HG02798 (cell line): ENCODE data around the gene PLET1.

ENCODE experiments used
- ATAC-seq: cut with Tn5 transposase; IDR thresholded peaks from one replicate; pipeline ENCODE4 v1.9.1; 2021; ENCODE audit warnings: mild to moderate bottlenecking; ENCODE audit not compliant: unreplicated experiment, poor library complexity

Gene PLET1

GRCh38 chr11:112285841-112286311 is 25.2 kb upstream of the PLET1 start:
- no peak for ATAC-seq

DNA sequence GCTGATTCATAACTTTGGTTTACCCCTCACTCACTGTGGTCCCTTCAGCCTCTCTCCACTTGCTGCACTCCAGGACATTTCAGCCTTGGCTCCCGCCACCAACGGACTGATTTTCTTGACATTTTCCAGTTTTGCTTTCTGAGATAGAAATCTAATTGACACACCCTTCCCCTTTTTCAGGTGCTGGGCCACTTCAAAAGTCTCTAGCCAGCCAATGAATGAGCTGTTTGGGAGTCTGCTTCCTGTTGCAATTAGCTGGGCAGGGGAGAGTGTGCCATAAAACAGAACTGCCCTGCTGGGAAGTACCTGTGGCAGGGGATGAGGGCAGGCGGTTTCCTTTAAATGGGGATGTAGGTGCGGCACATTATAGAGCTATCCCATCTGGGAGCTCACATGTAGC is 21.1 kb upstream of the PLET1 start:
- ATAC-seq = no peak

- ATAC-seq = peak; percentile 87
Observed at GRCh38 chr11:112280268-112281126, 19.8 kb upstream of the PLET1 start.

- peak; percentile 57 for ATAC-seq
Observed at GRCh38 chr11:112279901-112280267, 19.2 kb upstream of the PLET1 start.

DNA sequence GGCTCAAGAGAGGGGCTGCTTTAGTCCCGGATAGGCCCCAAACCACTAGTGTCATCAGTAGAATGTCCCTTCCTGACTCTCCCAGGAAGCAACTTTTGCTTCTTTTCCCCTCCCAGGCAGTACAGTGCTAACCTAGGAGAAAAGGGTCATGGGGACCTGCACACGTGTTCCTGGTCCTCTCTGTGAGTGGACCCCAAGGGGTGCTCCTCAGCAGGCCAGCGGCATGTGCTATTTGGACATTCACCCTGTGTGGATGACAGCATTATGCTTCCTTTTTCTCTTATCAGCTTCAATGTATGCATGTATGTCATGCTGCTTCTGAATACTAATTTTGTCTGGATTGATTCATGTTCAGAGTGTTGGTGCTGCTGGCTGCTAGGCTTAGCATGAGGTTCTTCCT is 18.1 kb upstream of the PLET1 start:
- no peak for ATAC-seq

- ATAC-seq = no peak
Observed at GRCh38 chr11:112277941-112278340, 17.3 kb upstream of the PLET1 start.

DNA sequence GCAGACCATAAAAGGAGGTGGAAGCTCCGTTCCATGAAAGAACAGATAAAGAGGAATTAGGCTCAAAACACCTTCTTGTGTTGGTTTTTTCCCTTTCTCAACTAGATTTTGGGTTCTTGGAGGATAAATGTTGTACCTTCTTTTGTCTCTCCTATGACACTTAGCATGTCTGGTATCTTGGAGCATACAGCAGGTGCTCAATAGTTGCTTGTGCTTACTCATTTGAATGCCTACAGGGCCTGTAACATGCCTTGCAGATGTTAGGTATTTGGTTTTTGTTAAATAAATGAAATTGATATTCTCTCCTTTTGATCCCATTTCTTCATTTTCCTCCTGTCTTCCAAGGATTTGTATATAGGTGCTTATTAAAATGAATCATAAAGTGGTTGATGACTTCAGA is 16.4 kb upstream of the PLET1 start:
- ATAC-seq = no peak

DNA sequence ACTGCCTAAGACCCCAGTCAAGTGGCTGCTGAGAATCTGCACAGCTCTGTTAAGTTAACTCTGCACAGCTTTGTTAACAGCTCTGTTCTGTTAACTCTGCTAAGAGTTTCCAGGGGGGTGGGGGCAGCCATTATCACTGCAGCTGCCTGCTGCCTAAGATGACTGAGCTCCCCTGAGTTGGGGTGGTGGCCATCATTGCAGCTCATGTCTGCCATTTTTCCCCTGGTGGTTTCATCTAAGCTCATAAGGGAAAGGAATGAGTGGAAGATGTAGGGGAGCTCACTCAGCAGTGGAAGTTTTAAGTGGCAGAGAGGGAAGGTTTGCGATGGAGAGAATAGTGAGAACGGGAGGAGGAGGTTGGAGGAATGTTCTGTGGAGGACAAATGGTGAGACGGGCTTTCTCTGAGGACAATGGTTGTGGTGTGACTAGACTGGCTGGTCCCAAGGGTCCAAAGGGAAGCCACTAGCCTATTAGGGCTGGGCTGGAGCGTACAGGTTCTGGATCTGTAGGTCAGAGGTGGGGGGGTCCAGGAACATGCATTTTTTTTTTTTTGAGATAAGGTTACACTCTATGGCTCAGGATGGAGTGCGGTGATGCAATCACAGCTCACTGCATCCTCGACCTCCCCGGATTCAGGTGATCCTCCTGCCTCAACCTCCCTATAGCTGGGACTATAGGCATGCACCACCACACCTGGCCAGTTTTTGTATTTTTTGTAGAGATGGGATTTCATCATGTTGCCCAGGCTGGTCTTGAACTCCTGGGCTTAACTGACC is 13.5 kb upstream of the PLET1 start:
- no peak for ATAC-seq

GRCh38 chr11:112273066-112273465 is 12.4 kb upstream of the PLET1 start:
- no peak for ATAC-seq

GRCh38 chr11:112271242-112271641 is 10.6 kb upstream of the PLET1 start:
- ATAC-seq = no peak

DNA sequence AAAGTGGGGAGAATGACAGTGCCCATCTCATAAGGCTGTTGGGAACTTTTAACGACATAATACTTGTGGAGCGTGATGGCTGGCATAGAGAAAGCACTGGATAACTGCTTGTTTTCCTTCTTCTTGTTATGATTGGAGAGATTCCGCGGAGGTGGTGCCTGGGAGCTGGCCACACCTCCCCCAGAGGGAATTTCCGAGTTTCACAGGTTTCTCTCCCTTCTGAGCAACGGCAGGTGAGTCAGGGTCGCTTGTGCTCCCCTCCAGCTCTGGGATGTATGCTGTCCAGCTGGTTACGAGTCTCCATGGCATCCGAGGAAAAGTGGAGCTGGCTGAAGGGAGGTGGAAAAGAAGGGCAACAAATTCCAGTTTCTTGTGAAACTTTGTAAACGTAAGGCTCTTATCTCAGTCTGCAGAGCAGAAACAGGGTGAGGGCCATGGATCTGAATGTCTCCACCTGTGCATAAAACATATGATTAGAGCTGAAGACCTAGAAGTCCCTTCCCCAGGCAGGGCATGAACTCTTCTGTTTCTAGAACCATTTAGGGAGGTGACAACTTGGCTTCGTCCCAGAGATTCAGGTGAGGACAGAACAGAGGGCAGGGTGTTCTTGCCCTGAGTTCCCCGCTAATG is 10.0 kb upstream of the PLET1 start:
- no peak for ATAC-seq

GRCh38 chr11:112269139-112269538 is 8.5 kb upstream of the PLET1 start:
- ATAC-seq = no peak

DNA sequence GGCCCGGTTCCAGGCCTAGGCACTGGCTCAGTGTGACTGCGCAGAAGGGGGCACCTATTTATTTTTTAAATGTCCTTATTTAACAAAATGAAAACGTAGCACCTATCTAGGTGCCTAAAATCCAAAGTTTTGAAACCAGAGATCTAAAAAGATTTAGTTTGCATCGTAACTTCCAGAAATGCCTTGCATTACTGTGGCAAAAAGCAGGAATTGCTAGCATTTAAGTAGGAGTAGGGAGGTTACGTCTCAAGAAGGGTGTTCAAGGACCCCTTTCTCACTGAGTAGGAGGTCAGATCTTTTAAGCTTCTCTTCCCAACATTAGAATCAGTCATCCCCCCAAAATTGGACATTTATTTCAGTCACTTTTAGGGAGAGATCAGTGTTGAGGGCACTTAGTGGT is 7.7 kb upstream of the PLET1 start:
- no peak for ATAC-seq

GRCh38 chr11:112267188-112267591 is 6.5 kb upstream of the PLET1 start:
- no peak for ATAC-seq

DNA sequence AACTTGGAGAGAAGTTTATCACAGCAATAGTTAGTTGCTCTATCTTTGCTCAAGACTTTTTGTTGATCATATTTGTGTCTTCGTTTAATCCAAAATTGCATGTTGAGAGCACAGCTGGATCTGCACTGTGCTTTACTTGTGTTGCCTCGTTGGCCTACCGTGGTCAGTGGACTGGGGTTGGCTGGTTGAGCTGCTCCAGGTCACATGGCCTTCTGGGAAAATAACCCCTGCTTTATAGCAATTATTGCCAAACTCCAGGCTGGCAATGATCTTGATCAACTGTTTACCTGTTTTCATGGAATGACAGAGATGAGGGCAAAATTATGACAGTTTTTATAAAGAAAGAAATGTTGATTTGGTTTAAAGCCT is 5.7 kb upstream of the PLET1 start:
- no peak for ATAC-seq

DNA sequence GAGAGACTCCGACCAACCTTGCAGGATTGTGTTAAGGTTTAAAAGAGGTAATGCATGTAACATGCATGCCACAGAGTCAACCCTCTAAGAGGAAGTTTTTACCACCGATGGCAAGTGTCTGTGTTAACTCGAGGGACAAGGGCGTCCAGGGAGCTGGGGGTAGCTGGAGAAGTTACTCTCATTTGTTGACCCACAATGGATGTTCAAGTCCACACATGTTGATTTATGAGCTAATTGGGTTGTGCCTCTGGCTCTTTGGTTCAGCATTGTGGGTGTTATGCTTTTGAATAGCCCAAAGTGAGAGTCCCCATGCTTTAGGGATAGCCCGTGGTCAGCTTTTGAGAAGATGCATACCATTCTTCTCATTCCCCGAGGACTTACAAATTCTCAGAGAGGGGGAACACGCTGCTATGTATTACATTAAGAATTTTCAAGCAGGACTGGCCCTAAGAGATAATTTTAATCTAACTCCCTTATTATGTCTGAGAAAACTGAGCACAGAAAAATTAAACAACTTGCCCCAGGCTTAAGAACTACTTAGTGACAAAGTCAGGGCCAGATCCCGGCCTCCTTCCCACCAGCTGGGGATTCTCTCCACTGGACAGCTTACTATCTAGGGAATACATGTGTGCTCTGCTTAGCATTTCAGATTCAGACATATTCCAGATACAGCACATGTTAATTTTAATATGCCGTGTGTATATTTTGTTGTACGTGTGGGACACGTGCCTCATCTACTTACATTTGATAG is 5.2 kb upstream of the PLET1 start:
- ATAC-seq = no peak

DNA sequence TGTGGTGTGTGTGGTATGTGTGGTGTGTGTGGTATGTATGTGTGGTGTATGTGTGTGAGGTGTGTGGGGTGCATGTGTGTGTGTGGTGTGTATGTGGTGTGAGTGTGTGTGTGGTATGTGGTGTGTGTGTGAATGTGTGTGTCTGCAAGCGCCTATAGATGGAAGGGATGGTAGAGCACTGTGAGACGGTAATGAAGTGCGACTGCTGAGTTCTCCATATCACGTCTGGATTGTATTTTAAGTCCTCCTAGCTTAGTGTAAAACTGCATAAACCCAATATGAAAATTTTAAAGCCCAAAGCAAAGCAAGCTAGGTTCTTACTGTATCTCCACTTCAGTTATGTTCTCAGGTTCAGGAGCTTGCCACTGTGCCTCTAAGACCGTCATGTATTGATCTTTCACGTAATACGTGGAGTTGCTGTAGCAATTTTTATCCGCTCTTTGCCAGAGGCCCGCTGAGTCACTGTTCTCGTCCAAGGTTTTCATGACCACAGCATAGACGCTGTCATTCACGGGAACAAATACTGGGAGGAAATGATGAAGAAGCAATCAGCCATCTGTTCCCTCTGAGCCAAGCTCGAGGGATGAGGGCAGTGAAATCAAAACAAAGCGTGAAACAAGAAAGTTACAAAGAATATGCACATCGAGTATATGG is 5.5 kb downstream of the PLET1 start:
- no peak for ATAC-seq

- ATAC-seq = no peak
Observed at GRCh38 chr11:112253605-112254242, 6.9 kb downstream of the PLET1 start.

DNA sequence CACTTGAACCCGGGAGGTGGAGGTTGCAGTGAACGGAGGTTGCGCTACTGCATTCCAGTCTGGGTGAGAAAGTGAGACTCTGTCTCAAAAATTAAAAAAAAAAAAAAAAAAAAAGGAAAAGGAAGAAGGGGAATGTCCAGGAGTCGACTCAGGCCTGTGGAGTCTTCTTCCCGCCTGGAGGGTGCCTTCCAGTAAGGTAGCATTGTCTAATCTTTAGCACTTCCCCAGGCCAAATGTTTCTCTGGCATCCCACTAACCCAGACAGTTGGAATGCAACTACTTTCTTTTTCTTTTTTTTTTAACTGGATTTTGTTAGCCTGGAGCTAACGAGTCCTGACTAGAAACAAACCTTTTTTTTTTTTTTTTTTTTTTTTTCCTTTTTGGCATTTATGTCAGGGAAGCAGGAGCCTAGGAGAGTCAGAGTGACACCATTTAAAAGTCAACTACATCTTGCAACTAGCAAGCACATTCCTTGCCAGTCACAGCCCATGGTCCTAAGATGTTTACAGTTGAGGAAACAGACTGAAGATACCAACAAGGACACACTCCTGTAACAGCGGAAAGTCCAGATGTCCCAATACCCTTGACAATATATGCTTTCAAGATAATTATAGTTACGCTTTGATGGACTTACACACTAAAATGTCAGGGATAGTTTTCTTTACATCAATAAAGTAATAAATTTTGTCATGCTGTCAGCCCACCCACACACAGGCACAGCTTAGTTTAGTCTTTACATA is 10.6 kb downstream of the PLET1 start:
- ATAC-seq = no peak
